ENCODE data around the gene ZNRF2. TPM values are rescaled to one million over a fixed set of nuclear protein-coding genes. Genes with fewer than 3 reads are reported as not detected.
"Not testable (repeated sequence)": the region's sequence is repeated elsewhere in the genome, so short reads cannot be mapped to it uniquely, and the experiment has no call there.

The ZNRF2 gene
- total RNA-seq, 1 donor from 2014 or later, result 12.5 TPM

- H3K9me3 Mint-ChIP-seq, result no peaks in the 10 kb centered on the region
- no peaks in the 10 kb centered on the region for H3K36me3 Mint-ChIP-seq
- no peaks in the 10 kb centered on the region for H3K4me1 Mint-ChIP-seq
- H3K27ac Mint-ChIP-seq, result no peak overlapping the region
- no peak overlapping the region for H3K4me3 Mint-ChIP-seq
- H3K27me3 Mint-ChIP-seq (ENCODE audit: low read depth), result no peaks in the 10 kb centered on the region
- no peak for TF ChIP-seq CTCF (IDR thresholded peaks at IDR 0.05; ENCODE audit: unreplicated experiment)
- no peak for DNase-seq (ENCODE audit: low spot score in 2 of 2, unreplicated experiment in 2 of 2)
Measured at GRCh38 chr7:30263090-30263710, 21.2 kb upstream of the ZNRF2 start.

GRCh38 chr7:30264052-30264451 is 20.3 kb upstream of the ZNRF2 start:
- Mint-ChIP-seq H3K4me1 (no peaks in the 10 kb centered on the region), H3K36me3 (no peaks in the 10 kb centered on the region), H3K27me3 (ENCODE audit: low read depth) (no peaks in the 10 kb centered on the region), H3K4me3 (no peak overlapping the region), H3K27ac (no peak overlapping the region), H3K9me3 (no peaks in the 10 kb centered on the region)
- DNase-seq (ENCODE audit: low spot score in 2 of 2, unreplicated experiment in 2 of 2), result no peak
- no peak for TF ChIP-seq CTCF (IDR thresholded peaks at IDR 0.05; ENCODE audit: unreplicated experiment)

- H3K4me3 Mint-ChIP-seq; DNase-seq (ENCODE audit: low spot score in 2 of 2, unreplicated experiment in 2 of 2); H3K27me3 Mint-ChIP-seq (ENCODE audit: low read depth); H3K27ac Mint-ChIP-seq; H3K4me1 Mint-ChIP-seq; H3K36me3 Mint-ChIP-seq; H3K9me3 Mint-ChIP-seq: not testable (repeated sequence)
Measured at GRCh38 chr7:30265189-30265588, 19.2 kb upstream of the ZNRF2 start.

- H3K27me3 Mint-ChIP-seq (ENCODE audit: low read depth), result no peaks in the 10 kb centered on the region
- DNase-seq (ENCODE audit: low spot score in 2 of 2, unreplicated experiment in 2 of 2), result no peak
- H3K4me1 Mint-ChIP-seq, result no peaks in the 10 kb centered on the region
- H3K27ac Mint-ChIP-seq, result no peak overlapping the region
- H3K9me3 Mint-ChIP-seq, result no peaks in the 10 kb centered on the region
- no peak for TF ChIP-seq CTCF (IDR thresholded peaks at IDR 0.05; ENCODE audit: unreplicated experiment)
- H3K36me3 Mint-ChIP-seq, result no peaks in the 10 kb centered on the region
- no peak overlapping the region for H3K4me3 Mint-ChIP-seq
Measured at GRCh38 chr7:30266686-30267085, 17.7 kb upstream of the ZNRF2 start.

GRCh38 chr7:30268586-30268985 is 15.8 kb upstream of the ZNRF2 start:
- no peak overlapping the region for H3K27ac Mint-ChIP-seq
- DNase-seq (ENCODE audit: low spot score in 2 of 2, unreplicated experiment in 2 of 2), result no peak
- no peaks in the 10 kb centered on the region for H3K36me3 Mint-ChIP-seq
- no peaks in the 10 kb centered on the region for H3K4me1 Mint-ChIP-seq
- H3K4me3 Mint-ChIP-seq, result no peak overlapping the region
- H3K27me3 Mint-ChIP-seq (ENCODE audit: low read depth), result no peaks in the 10 kb centered on the region
- H3K9me3 Mint-ChIP-seq, result no peaks in the 10 kb centered on the region
- TF ChIP-seq CTCF (IDR thresholded peaks at IDR 0.05; ENCODE audit: unreplicated experiment), result no peak

GRCh38 chr7:30269490-30269889 is 14.9 kb upstream of the ZNRF2 start:
- Mint-ChIP-seq H3K36me3 (no peaks in the 10 kb centered on the region), H3K4me1 (no peaks in the 10 kb centered on the region), H3K9me3 (no peaks in the 10 kb centered on the region), H3K27me3 (ENCODE audit: low read depth) (no peaks in the 10 kb centered on the region), H3K27ac (no peak overlapping the region), H3K4me3 (no peak overlapping the region)
- DNase-seq (ENCODE audit: low spot score in 2 of 2, unreplicated experiment in 2 of 2), result no peak
- no peak for TF ChIP-seq CTCF (IDR thresholded peaks at IDR 0.05; ENCODE audit: unreplicated experiment)
